HK-2 (cell line): ENCODE results near the gene GSAP.
A peak's percentile ranks its signal among the peaks of the same experiment; 100 is the strongest.
"Not testable (repeated sequence)": the region's sequence is repeated elsewhere in the genome, so short reads cannot be mapped to it uniquely, and the experiment has no call there.

Experiments
- DNase-seq: peaks from one replicate; pipeline ENCODE4 v3.0.0-alpha.2; 2018; ENCODE audit not compliant: unreplicated experiment

The GSAP gene

GRCh38 chr7:77360104-77360503 lies 56.0 kb downstream of the GSAP start:
- no peak for DNase-seq

DNA sequence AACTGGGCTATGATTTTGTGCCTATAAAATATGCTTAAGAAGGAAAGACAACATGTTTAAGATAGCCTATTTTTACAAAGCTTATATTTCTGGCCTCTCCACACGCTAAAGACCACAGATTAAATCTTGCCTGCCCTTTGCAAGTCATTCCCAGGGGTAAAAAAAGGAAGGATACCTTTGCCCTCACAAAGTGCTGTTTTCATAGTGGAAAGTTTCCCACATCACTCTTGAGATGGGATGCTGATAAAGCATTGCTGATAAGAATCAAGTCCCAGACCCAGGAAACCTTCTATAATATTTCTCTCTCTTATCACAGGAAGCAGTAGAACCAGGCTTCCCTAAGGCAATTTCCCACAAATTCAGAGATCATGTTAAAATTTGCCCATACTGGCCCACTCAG lies 56.5 kb downstream of the GSAP start:
- no peak for DNase-seq

- no peak for DNase-seq
Observed at GRCh38 chr7:77354914-77355313, 61.2 kb downstream of the GSAP start.

GRCh38 chr7:77354484-77354883 lies 61.7 kb downstream of the GSAP start:
- DNase-seq: no peak

- no peak for DNase-seq
Observed at GRCh38 chr7:77353911-77354310, 62.2 kb downstream of the GSAP start.

DNA sequence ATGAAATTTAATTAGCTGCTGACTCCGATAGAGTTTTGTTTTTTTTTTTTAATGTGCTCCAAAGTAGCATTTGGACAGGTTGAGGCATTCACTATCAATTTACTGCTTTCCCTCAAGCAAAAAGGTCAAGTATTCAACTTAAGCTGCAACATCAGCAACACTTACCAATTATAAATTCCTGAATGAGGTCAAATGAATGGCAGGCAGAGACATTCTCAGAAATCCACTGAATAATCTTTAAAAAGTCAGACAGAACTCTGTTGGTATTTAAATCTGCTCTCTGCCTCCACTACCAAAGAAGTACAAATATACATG lies 62.8 kb downstream of the GSAP start:
- DNase-seq: no peak

DNA sequence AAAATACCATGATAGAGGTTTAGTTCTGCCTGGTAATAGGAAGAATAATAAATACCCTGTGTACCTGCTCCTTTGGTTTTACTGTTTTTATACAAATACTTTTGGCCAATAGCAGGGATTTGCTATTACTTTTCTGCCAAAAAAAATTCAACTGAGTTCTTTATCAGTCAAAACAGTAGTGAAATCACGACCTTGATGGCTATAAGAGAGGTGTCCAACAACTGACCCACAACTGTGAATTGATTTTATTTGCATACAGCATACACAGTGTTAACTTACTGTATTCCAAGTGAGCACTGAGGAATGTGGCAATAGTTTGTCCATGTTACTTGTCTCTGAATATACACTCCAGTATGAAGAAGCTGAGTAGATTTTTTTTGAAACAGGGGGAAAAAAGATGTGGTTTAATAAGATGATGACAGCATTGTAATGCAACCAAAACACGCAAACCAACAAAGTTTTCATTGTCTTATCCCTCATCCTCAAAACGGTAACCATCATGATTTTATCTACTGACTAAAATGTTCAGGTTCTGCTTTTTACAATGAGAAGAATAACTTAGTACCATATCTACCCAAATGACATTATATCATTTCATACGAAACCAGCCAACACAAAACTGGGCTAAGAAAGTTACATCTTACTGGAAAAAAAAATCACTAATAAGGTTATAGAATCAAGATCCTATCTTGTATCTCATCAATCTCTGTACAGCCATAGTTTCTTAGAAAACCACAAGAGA lies 63.3 kb downstream of the GSAP start:
- DNase-seq: no peak

DNA sequence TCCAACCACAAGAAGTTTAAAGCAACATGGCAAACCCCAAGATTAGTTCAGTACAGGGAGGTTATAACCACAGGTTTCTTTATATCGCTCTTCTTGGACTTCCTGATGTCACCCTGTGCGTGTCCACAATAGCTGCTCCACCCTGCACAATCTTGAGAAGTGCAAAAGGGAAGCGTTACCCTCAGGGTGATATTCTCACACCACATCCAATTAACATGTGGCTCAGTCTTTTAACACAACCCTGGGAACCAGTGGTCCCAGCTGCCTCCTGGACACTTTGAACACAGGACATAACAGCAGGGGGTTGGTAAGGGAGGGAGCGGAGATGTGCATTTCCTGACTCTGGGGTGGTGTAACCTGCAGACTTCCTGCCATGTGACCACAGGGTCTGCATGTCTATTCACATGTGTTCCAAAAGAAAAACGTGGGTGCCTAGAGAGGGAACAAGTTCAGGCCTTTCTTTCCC lies 64.6 kb downstream of the GSAP start:
- no peak for DNase-seq

DNA sequence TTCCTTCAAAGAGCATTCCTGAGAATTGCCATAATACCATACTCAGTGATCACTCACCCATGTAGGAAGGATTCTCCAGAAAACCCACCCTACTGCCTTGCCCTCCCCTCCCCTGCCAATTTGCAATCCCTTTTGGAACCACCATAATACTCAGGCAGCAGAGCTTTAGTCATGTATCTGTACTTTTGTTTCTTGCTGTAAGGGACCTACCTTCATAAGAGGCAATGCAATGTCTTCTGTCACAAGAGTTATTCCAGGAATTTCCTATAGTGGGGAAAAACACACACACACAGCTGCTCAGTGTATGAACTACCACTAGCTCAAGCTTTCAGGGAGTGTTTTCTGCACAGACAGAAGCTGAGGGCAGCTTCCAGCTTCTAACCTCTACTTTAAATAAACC lies 67.0 kb downstream of the GSAP start:
- no peak for DNase-seq

DNA sequence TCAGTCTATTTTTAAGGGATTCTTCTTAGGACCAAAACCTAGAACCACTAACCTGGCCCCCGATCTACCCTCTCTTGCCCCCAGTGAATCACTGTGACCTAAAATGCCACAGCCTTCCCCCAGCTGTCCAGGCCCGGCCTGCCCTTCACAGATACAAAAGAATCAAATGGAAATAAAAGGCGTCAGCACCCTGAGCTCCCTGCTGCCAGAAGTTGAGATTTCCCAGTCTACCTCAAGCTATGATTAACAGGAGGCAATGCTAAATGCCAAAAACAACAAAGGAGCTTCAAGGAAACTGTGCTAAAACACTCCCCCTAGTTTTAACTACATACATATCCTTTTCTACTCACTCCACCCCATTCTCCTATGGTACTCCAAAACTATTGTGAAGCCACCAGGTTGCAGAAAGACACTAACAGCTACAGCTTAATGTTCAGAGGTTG lies 67.8 kb downstream of the GSAP start:
- no peak for DNase-seq

DNA sequence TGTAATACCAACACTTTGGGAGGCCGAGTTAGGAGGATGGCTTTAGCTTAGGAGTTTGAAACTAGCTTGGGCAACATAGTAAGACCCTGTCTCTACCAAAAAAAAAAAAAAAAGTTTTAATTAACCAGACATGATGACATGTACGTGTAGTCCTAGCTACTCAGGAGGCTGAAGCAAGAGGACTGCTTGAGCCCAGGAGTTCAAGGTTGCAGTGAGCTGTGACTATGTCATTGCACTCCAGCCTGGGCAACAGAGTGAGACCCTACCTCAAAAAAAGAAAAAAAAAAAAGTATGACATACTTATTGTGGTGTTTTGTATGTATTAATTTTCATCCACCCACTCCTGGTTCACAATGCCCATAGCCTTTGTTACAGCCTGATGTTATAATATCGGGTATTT lies 69.7 kb downstream of the GSAP start:
- DNase-seq: no peak

- DNase-seq: not testable (repeated sequence)
Observed at GRCh38 chr7:77345426-77345825, 70.7 kb downstream of the GSAP start.

DNA sequence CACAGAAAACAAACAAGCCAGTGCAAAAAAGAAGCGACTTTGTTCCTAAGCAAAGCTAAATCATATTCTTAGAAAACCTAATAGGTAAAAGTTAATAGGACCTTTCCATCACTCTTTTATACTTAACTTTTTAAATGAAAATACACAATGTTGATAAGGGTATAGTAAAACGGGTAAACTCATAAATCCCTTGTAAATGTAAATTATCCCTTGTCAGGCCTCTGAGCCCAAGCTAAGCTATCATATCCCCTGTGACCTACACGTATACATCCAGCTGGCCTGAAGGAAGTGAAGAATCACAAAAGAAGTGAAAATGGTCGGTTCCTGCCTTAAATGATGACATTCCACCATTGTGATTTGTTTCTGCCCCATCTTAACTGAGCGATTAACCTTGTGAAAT lies 76.4 kb downstream of the GSAP start:
- no peak for DNase-seq

DNA sequence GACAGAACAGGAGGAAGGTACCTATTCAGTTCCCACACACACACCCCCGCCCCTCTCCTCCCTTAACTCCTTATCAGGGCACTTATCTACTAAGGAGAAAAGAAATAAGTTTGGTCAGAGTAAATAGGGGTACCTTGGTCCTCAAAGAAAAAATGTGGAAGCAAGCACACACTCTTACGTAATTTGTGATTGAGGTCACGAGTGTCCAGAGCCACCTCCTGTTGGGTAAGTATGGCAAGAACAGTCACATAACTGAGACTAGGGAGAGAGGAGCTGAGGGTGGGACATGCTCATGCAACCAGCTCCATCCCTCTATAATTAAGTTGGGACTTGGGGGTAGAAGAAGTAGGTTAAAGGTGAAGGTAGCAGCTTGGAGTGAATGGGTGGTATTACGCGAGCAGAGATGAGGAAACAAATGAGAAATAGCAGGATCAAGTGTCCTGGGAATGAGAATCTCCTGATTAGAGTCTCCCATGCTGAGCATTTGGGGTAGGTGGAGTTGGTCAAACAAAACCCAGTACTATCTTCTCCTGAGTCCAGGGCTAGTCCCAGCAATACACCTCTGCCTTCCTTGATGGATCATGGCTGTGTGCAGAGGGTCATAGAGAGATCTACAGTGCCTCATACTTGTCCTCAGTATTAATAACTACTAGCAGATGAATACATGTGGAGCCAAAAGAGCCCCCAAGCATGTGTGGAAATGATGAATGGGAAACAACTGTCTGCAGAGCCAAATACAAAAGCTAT lies 77.1 kb downstream of the GSAP start:
- no peak for DNase-seq

DNA sequence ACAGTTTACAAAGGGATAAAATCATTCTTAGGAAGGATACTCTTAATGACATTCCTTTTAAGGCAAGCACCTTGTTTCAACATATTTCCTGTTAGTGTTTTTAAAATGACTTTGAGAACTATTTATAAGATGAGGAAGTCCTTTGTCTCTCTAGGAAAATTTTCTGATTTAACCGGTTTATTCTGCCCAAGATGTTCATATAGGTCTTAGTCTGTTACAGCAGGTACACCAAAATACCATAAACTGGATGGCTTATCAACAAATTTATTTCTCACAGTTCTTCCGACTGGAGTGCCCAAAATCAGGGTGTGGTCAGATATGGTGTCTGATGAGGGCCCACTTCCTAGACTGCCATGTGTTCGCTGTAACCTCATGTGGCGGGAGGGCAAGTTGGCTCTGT lies 77.9 kb downstream of the GSAP start:
- DNase-seq: no peak

- no peak for DNase-seq
Observed at GRCh38 chr7:77337456-77337990, 78.6 kb downstream of the GSAP start.

- no peak for DNase-seq
Observed at GRCh38 chr7:77335581-77335980, 80.6 kb downstream of the GSAP start.

- DNase-seq: not testable (repeated sequence)
Observed at GRCh38 chr7:77334039-77334438, 82.1 kb downstream of the GSAP start.

GRCh38 chr7:77331938-77332695 lies 84.0 kb downstream of the GSAP start:
- peak; percentile 69 for DNase-seq

DNA sequence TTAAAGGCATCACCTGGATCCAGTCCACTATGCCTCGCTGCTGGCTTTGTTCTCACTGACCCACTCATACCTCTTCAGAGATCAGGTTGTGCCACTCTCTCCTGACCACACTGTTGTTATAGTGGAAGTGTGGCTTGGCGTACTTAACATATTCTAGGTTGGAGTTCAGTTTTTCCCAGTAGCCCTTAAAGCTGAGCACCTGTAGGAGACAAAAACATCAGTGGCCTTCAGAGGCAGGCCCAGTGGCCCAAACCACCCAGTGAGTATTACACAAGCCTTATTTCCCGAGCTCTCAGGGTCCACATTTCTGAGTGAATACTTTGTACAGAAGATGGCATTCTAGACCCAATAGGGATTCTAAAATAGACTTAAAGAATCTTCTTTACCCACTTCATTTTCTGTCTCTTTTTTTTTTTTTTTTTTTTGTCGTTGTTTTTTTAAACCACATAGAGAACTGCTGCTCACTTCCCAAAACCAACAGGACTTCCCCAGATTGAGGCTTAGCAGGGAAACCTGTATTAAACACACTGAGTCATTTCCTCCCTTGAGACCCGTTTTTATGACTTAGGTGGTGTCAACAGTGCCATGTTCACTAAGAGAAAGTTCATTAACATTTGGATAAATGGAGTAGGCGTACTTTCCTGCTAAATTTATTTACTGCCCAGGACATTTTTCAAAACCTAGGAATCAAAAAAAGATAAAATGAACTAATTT lies 85.8 kb downstream of the GSAP start:
- DNase-seq: no peak

GRCh38 chr7:77329466-77330168 lies 86.5 kb downstream of the GSAP start:
- DNase-seq: no peak
